HG02763 (cell line): ENCODE data around the gene PPP3CA.

Experiments
- ATAC-seq: cut with Tn5 transposase; IDR thresholded peaks from one replicate; pipeline ENCODE4 v1.9.1; 2021; ENCODE audit warnings: mild to moderate bottlenecking, moderate library complexity; ENCODE audit not compliant: unreplicated experiment

PPP3CA gene

GRCh38 chr4:101332424-101332823, 14.9 kb downstream of the PPP3CA start:
- ATAC-seq = no peak

GRCh38 chr4:101331017-101331416, 16.3 kb downstream of the PPP3CA start:
- no peak for ATAC-seq

- ATAC-seq = no peak
Observed at GRCh38 chr4:101329592-101329991, 17.7 kb downstream of the PPP3CA start.

- peak; percentile 78 for ATAC-seq
Observed at GRCh38 chr4:101328063-101328602, 19.2 kb downstream of the PPP3CA start.

GRCh38 chr4:101326576-101326975, 20.8 kb downstream of the PPP3CA start:
- ATAC-seq = no peak

GRCh38 chr4:101322743-101323142, 24.6 kb downstream of the PPP3CA start:
- no peak for ATAC-seq

- ATAC-seq = no peak
Observed at GRCh38 chr4:101321481-101322042, 25.8 kb downstream of the PPP3CA start.

- no peak for ATAC-seq
Observed at GRCh38 chr4:101315786-101316185, 31.5 kb downstream of the PPP3CA start.

- no peak for ATAC-seq
Observed at GRCh38 chr4:101315041-101315440, 32.3 kb downstream of the PPP3CA start.

GRCh38 chr4:101309925-101310324, 37.4 kb downstream of the PPP3CA start:
- no peak for ATAC-seq

- ATAC-seq = no peak
Observed at GRCh38 chr4:101307899-101308298, 39.4 kb downstream of the PPP3CA start.

- no peak for ATAC-seq
Observed at GRCh38 chr4:101306764-101307615, 40.3 kb downstream of the PPP3CA start.

- ATAC-seq = peak; percentile 67
Observed at GRCh38 chr4:101306225-101306624, 41.1 kb downstream of the PPP3CA start.

- ATAC-seq = no peak
Observed at GRCh38 chr4:101304916-101305315, 42.4 kb downstream of the PPP3CA start.

GRCh38 chr4:101299899-101300540, 47.3 kb downstream of the PPP3CA start:
- no peak for ATAC-seq

GRCh38 chr4:101299021-101299420, 48.3 kb downstream of the PPP3CA start:
- no peak for ATAC-seq

- ATAC-seq = no peak
Observed at GRCh38 chr4:101295691-101296090, 51.6 kb downstream of the PPP3CA start.

- no peak for ATAC-seq
Observed at GRCh38 chr4:101294597-101294996, 52.7 kb downstream of the PPP3CA start.

- no peak for ATAC-seq
Observed at GRCh38 chr4:101292901-101293300, 54.4 kb downstream of the PPP3CA start.

- ATAC-seq = no peak
Observed at GRCh38 chr4:101292214-101292613, 55.1 kb downstream of the PPP3CA start.

GRCh38 chr4:101291198-101291597, 56.1 kb downstream of the PPP3CA start:
- no peak for ATAC-seq

GRCh38 chr4:101290654-101291053, 56.7 kb downstream of the PPP3CA start:
- ATAC-seq = no peak
